HG03103 (cell line): ENCODE results near the gene ARSD.
A peak's percentile ranks its signal among the peaks of the same experiment; 100 is the strongest.
"Not testable (repeated sequence)": the region's sequence is repeated elsewhere in the genome, so short reads cannot be mapped to it uniquely, and the experiment has no call there.

ENCODE experiments used
- ATAC-seq: cut with Tn5 transposase; IDR thresholded peaks from one replicate; pipeline ENCODE4 v1.9.1; 2021; ENCODE audit warnings: low read depth; ENCODE audit not compliant: unreplicated experiment

ARSD gene

DNA sequence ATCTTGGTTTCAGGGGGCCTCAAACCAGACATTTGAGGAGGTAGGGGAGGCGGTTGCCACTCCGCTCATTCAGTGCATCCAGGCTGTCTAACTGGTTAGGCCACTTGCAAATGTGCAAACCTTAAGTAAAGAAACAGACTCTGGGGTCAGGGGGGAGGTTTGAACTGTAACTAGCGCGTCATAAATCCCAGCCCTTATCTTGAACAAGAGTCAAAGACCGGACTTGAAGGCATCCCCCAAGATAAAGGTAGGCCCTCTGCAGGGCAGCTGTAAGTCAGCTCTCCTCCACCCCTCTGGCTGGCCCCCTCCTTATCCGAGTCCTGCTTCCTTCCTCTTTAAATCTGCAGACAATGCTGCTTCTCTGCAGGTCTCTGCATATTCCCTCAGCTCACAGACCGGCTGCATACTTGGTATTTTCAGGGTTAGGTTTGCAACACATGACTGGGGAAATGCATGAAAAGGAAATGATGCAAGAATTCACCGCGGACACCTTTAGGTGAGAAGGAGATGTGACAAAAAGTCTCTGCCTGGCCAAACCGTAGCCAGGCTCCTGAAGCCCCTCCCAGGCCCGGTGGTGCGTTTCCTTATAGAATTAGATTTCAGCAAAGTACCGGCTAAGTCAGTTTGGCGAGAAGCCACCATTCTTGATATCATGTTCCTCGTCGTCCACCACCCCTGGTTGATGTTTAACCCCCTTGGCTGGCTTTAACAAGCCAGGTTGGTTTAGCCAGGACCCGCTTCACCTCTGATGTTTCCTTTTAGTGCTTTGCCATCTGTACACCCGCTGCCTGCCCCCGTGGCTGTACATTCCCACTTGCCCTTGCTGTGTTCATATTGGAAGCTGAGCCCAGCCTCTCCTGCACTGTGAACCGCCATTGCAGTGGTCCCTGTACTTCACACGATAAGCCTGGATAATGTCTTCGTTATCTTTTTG is 31.2 kb downstream of the ARSD start:
- ATAC-seq = peak; percentile 62

GRCh38 chrX:2897311-2897689 is 31.8 kb downstream of the ARSD start:
- no peak for ATAC-seq

DNA sequence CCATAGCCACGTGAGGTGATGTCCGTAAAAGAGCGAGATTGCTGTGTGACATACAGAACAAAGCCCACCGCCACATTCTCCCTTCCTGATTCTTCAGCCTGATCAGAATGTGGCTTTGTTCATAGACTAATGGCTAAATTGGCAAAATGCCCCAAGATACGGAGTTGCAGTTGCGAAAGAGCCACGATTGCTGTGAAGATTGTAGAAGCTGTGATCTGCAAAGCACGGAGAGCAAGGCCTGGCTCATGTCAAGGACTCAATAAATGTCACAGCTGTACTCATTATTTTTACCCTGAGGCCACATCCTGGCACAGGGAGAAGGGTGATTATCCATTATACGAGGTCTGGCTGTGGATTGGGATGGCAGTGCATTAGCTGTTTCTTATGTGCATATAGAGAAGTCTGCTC is 34.2 kb downstream of the ARSD start:
- no peak for ATAC-seq

GRCh38 chrX:2892816-2893215 is 36.3 kb downstream of the ARSD start:
- ATAC-seq = no peak

- ATAC-seq = not testable (repeated sequence)
Measured at GRCh38 chrX:2890536-2891460, 38.3 kb downstream of the ARSD start.

GRCh38 chrX:2889706-2890490 is 39.2 kb downstream of the ARSD start:
- ATAC-seq = not testable (repeated sequence)

DNA sequence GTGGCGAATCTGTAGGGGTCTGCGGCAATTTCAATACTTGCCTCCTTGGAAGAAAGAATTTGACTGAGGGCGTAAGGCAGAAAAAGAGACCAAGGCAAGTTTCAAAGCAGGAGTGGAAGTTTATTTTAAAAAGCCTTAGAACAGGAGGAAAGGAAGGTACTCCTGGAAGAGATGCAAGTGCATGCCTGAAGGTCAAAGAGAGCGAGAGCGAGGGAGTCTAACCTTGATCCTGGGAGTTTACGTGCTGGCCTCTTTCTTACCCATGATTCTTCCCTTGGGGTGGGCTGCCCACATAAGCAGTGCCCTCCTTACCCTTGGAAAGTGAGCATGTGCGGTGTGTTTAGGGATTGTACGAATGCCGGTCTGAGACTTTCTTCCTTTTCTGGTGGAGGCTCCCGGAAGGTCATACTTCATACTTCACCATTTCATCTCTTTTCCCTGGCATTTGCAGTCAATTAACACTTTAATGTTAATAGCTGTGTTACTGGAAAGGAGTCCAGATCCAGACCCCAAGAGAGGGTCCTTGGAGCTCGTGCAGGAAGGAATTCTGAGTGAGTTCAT is 40.0 kb downstream of the ARSD start:
- ATAC-seq = no peak

DNA sequence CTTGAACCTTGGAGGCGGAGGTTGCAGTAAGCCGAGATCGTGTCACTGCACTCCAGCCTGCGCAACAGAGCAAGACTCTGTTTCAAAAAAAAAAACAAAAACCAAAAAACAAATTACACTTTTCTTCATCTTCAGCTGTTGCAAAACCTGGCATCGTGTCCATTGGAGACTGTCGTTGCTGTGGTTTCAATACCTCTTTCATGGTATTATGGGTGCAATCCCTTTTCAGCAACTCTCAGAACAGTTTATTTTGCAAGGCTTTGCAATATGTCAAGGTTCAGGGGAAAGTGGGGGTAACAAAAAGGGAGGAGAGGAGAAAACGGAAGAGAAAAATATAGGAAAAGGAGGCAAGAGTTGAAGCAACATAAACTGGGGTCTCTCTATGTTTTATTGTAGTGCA is 40.8 kb downstream of the ARSD start:
- no peak for ATAC-seq

DNA sequence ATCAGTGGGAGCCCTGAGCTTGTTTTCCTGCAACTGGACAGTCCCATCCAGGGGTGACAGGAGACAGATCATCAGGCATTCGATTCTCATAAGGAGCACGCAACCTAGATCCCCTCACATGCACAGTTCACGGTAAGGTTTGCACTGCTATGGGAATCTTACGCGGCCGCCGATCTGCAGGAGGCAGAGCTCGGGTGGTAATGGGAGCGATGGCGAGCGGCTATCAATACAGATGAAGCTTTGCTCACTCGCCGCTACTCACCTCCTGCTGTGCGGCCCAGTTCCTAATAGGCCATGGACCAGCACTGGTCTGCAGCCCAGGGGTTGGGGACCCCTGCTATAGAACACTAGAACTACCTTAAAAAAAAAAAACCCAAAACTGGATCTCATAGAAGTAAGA is 45.4 kb downstream of the ARSD start:
- no peak for ATAC-seq

GRCh38 chrX:2879670-2880069 is 49.5 kb downstream of the ARSD start:
- ATAC-seq = no peak

GRCh38 chrX:2878563-2878962 is 50.6 kb downstream of the ARSD start:
- ATAC-seq = no peak

DNA sequence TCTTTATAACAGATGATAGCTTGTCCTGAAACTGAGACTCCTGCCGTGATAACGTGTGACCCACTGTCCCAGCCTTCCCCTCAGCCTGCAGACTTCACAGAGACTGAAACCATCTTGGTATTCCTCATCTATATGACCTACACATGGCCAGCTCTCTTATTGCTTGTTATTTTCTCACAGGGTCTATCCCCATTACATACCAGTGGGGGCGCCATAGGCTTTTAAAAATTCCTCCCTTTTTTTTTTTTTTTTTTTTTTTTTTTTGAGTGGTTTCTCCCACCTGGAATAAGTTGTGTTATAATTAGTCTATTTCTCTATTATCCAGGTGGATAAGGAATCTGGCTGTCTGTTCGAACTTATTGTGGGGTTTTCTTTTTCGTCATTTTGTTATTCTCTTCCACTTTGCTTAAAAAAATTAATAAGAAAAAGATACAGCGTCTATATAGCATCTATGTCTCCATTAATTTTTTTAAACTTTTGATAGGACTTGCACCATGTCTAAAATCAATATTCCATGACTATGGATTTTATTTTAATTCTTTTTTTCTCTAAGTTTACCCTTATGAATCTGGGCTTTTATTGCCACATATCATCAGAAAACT is 53.2 kb downstream of the ARSD start:
- no peak for ATAC-seq

DNA sequence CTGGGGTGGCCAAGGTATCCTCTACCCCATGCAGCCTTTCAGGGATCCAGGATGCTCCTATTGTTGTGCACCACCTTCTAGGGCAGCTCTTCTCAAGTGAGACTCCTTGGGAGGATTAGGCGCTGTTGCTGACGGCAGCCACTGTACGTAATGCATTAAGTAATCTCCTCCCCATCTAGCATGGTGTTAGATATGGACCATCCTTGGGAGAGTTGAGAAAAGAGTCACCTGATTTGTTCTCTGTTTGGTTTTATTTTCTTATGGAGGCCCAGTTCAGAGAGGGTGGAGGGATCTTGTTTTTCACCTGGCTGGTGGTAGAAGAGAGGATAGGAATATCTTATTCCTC is 54.0 kb downstream of the ARSD start:
- no peak for ATAC-seq

DNA sequence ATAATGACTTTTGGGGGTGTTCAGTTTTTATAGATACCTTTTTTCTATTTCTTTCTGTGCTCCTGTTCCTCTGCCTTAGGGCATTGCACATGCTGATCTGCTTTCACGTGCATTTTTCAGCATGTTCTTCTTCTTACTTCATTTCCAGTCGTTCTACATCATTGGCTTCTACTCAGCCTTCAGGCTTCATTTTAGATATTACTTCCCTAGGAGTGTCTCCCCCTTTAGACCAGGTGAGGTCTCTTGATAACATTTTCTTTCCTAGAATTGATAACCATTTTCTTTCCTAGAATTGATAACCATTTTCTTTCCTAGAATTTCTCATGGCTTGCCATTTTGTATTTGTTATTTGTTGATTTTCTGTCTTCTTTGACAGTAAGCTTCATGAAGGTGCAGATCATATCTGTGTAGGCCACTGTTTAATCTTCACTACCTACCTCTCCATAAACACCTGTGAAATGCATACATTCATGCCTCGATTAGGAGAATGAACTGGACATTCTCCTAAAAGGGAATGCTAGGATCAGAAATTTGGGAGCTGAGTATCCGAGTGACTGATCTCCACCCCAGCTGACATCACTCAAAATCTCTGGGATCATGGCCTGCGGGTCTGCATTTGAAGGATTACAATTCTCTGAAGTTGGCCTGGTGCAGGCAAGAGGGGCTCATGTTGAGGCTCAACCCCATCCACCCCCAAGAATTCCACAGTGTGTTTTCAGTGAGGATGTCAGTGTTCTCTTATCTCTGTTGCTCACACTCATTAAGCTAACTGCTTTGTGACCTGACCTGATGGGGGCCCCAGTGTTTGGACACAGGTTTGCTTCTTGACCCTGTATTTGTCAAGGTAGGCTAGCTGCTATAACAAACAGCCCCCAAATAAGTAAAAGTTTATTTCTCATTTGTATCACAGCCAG is 54.7 kb downstream of the ARSD start:
- no peak for ATAC-seq

DNA sequence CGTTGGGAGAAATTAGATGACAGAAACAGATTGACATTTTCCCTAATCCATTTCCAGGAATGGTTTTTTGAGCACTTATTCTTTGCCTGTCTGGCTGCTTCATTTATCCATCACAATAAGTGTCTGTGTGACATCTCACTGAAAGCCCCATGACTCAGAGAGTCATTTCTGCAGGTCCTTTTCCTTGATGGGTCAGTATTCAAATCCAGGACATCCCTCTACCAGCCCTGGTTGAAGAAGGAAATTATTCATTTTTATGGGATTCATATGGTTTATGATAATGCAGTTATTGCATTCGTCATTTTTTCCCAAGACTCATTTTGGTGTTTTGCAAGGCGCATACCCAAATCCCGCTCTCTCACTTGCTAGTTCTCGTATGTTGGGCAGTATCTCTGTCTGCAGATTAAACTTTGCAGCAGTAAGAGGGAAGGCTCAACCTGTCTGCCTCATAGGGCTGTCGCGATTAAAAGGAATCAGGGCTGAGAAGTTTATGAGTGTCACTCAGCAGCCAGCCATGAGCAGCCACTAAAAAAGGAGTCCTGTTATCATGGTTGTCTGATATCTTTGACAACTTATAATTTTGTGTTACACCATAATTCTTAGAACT is 56.4 kb downstream of the ARSD start:
- no peak for ATAC-seq

DNA sequence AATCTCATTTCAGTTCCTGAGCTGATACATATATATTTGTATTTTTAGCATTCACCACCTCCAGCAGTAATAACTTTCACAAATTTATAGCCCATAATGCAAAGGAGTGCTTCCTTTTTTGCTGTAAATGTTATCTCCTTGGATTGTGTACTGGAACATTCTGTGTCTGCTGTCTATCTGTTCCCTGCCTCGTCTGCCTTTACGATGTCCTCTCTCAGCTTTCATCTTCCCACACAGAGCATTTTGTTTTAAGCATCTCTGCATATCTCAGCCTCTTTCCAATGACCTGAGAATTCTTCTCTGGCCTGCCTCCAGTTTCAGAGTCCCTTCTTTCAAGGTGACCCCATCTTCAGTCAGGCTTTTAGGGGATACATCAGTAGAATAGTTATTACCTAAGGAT is 57.3 kb downstream of the ARSD start:
- no peak for ATAC-seq

GRCh38 chrX:2870650-2871049 is 58.5 kb downstream of the ARSD start:
- no peak for ATAC-seq

GRCh38 chrX:2867206-2867605 is 61.9 kb downstream of the ARSD start:
- ATAC-seq = no peak

- no peak for ATAC-seq
Measured at GRCh38 chrX:2863646-2864045, 65.5 kb downstream of the ARSD start.
